NT2/D1 (cell line): Measurements from ENCODE around the gene CDK1.

Experiments
- DNase-seq: peaks from one replicate; pipeline ENCODE4 v3.0.0-alpha.2; 2011; ENCODE audit warnings: low read depth, low spot score
- H3K27me3 ChIP-seq: 2 replicates; pipeline ENCODE4 v1.6.0; 2011; ENCODE audit warnings: mild to moderate bottlenecking; ENCODE audit not compliant: insufficient read length, insufficient read depth
- H3K36me3 ChIP-seq: 2 replicates; pipeline ENCODE4 v1.6.1; 2011; ENCODE audit warnings: mild to moderate bottlenecking, low read length, mixed read lengths; ENCODE audit not compliant: insufficient read depth, insufficient read length
- H3K4me1 ChIP-seq: 2 replicates; pipeline ENCODE4 v1.5.1; 2011; ENCODE audit not compliant: insufficient read depth, insufficient read length
- H3K4me3 ChIP-seq: 2 replicates; pipeline ENCODE4 v1.5.1; 2011; ENCODE audit warnings: low read depth; ENCODE audit not compliant: insufficient read length
- H3K9ac ChIP-seq: 2 replicates; pipeline ENCODE4 v1.6.0; 2011; ENCODE audit warnings: low read depth; ENCODE audit not compliant: insufficient read length
- H3K9me3 ChIP-seq: 2 replicates; pipeline ENCODE4 v1.5.1; 2011; ENCODE audit warnings: mild to moderate bottlenecking, low read length; ENCODE audit not compliant: insufficient read depth
- SUZ12 ChIP-seq: IDR thresholded peaks from 2 replicates; pipeline ENCODE4 v1.6.1; 2011; ENCODE audit not compliant: insufficient read length, insufficient read depth; ENCODE audit errors: extremely low read depth
- YY1 ChIP-seq: IDR thresholded peaks from 2 replicates; pipeline ENCODE4 v1.6.1; 2011; ENCODE audit not compliant: insufficient read length, insufficient read depth
- ZNF274 ChIP-seq: IDR thresholded peaks from 2 replicates; pipeline ENCODE4 v1.6.1; 2011; ENCODE audit warnings: mild to moderate bottlenecking, low read depth, low read length

CDK1 gene

GRCh38 chr10:60757420-60757895, 20.8 kb upstream of the CDK1 start:
- DNase-seq, result no peak
- no peak overlapping the region for H3K4me3 ChIP-seq
- TF ChIP-seq SUZ12 (no peak), ZNF274 (no peak), YY1 (no peak)
- no peaks in the 10 kb centered on the region for H3K36me3 ChIP-seq
- no peak overlapping the region for H3K9ac ChIP-seq
- H3K9me3 ChIP-seq, result no peaks in the 10 kb centered on the region; the same call in 1 of the 2 replicates
- H3K4me1 ChIP-seq, result no peaks in the 10 kb centered on the region
- no peaks in the 10 kb centered on the region for H3K27me3 ChIP-seq

- no peak for DNase-seq
These were observed 19.1 kb upstream of the CDK1 start for GRCh38 chr10:60759181-60759580.

GRCh38 chr10:60760711-60761210, 17.5 kb upstream of the CDK1 start:
- Histone ChIP-seq H3K9ac (no peak overlapping the region), H3K4me3 (no peak overlapping the region), H3K9me3 (no peaks in the 10 kb centered on the region; the same call in 1 of the 2 replicates), H3K36me3 (no peaks in the 10 kb centered on the region), H3K27me3 (no peaks in the 10 kb centered on the region), H3K4me1 (no peaks in the 10 kb centered on the region)
- DNase-seq, result no peak
- TF ChIP-seq SUZ12 (no peak), YY1 (no peak), ZNF274 (no peak)

More at GRCh38 chr10:60759181-60759580, 19.1 kb upstream of the CDK1 start:
- no peak overlapping the region for H3K9ac ChIP-seq
- no peak for TF ChIP-seq ZNF274
- no peak for TF ChIP-seq YY1
- TF ChIP-seq SUZ12, result no peak
- H3K36me3 ChIP-seq, result no peaks in the 10 kb centered on the region
- H3K9me3 ChIP-seq, result no peaks in the 10 kb centered on the region; the same call in 1 of the 2 replicates
- H3K27me3 ChIP-seq, result no peaks in the 10 kb centered on the region
- no peak overlapping the region for H3K4me3 ChIP-seq
- H3K4me1 ChIP-seq, result no peaks in the 10 kb centered on the region

- Histone ChIP-seq H3K36me3 (no peaks in the 10 kb centered on the region), H3K9me3 (no peaks in the 10 kb centered on the region; the same call in 1 of the 2 replicates), H3K4me1 (no peaks in the 10 kb centered on the region), H3K27me3 (no peaks in the 10 kb centered on the region), H3K4me3 (no peak overlapping the region), H3K9ac (no peak overlapping the region)
- peak; percentile 78 for DNase-seq
- TF ChIP-seq ZNF274 (no peak), SUZ12 (no peak), YY1 (no peak)
These were observed 15.7 kb upstream of the CDK1 start for GRCh38 chr10:60762554-60762953.

- Histone ChIP-seq H3K36me3 (no peaks in the 10 kb centered on the region), H3K4me3 (no peak overlapping the region), H3K9ac (no peak overlapping the region), H3K4me1 (no peaks in the 10 kb centered on the region), H3K27me3 (no peaks in the 10 kb centered on the region), H3K9me3 (no peaks in the 10 kb centered on the region)
- no peak for TF ChIP-seq YY1
- TF ChIP-seq SUZ12, result no peak
- no peak for TF ChIP-seq ZNF274
- no peak for DNase-seq
These were observed 10.9 kb upstream of the CDK1 start for GRCh38 chr10:60767424-60767823.

- no peaks in the 10 kb centered on the region for H3K36me3 ChIP-seq
- no peaks in the 10 kb centered on the region for H3K9me3 ChIP-seq
- DNase-seq, result no peak
- H3K27me3 ChIP-seq, result no peaks in the 10 kb centered on the region
- no peak for TF ChIP-seq SUZ12
- no peak for TF ChIP-seq YY1
- TF ChIP-seq ZNF274, result no peak
- no peak overlapping the region for H3K4me3 ChIP-seq
- no peaks in the 10 kb centered on the region for H3K4me1 ChIP-seq
- no peak overlapping the region for H3K9ac ChIP-seq
These were observed 8.9 kb upstream of the CDK1 start for GRCh38 chr10:60769406-60769805.

DNA sequence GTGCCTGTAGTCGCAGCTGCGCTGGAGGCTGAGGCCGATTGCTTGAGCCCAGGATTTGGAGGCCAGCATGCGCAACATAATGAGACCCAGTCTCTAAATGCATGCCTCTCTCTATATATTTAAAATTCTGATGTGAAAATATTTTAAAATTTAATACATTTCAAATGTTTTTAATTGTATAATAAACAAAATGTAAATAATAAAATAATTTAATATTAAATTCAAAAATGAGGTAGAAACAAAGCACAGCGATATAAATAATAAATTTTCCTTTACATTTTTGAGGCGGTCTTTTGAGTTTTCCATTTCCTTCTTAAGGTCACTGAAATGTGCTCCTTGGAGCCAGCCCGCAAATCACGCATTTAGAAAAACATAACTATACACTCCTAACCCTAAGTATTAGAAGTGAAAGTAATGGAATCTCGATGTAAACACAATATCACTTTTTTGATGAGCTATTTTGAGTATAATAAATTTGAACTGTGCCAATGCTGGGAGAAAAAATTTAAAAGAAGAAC, 523 bp upstream of the CDK1 start:
- Histone ChIP-seq H3K27me3 (no peaks in the 10 kb centered on the region), H3K4me3 (peak overlapping the region; percentile 21), H3K36me3 (peaks cover 29% of the 10 kb centered on the region), H3K9ac (peak overlapping the region; percentile 61), H3K4me1 (no peaks in the 10 kb centered on the region), H3K9me3 (no peaks in the 10 kb centered on the region)
- no peak for DNase-seq
- TF ChIP-seq ZNF274 (no peak), YY1 (no peak)
